ENCODE measurements around the gene PIP5K1B. TPM values are rescaled to one million over a fixed set of nuclear protein-coding genes. Genes with fewer than 3 reads are reported as not detected.

Gene PIP5K1B
- total and polyA plus RNA-seq, 2 experiments from 2014 or later = 3.7 to 10.2 TPM

- peaks cover 10% of the 10 kb centered on the region for H3K4me1 ChIP-seq (ENCODE audit: insufficient read depth)
- no peak overlapping the region for H3K4me3 ChIP-seq
- DNase-seq (ENCODE audit: low spot score) = no peak
- H3K9me2 ChIP-seq (replicated peaks; ENCODE audit: insufficient read depth) = no peaks in the 10 kb centered on the region
- no peaks in the 10 kb centered on the region for H3K36me3 ChIP-seq (replicated peaks; ENCODE audit: insufficient read depth, low read depth)
- peaks cover 48% of the 10 kb centered on the region for H3K79me2 ChIP-seq
- WGBS (ENCODE audit: low lambda C conversion rate, missing lambda C conversion rate) = 98% methylated on average over 4 of the region's 4 CpGs
- no peaks in the 10 kb centered on the region for H3K9me3 ChIP-seq (ENCODE audit: low read depth)
- H3K27me3 ChIP-seq = no peaks in the 10 kb centered on the region
- H2AFZ ChIP-seq = no peak overlapping the region
- TF ChIP-seq EZH2phosphoT487 (IDR thresholded peaks at IDR 0.05; ENCODE audit: low read depth, severe bottlenecking, unreplicated experiment) = no peak
- no peak for TF ChIP-seq CTCF (IDR thresholded peaks at IDR 0.05; ENCODE audit: poor library complexity)
- TF ChIP-seq EZH2 (IDR thresholded peaks at IDR 0.05; ENCODE audit: borderline replicate concordance) = no peak
- H3K27ac ChIP-seq = peak overlapping the region; percentile 34
- no peaks in the 10 kb centered on the region for H4K20me1 ChIP-seq (ENCODE audit: insufficient read depth, poor library complexity, severe bottlenecking)
- H3K4me2 ChIP-seq = no peak overlapping the region
Measured at GRCh38 chr9:68714416-68715180, 9.6 kb downstream of the PIP5K1B start.

- Histone ChIP-seq H3K27me3 (no peaks in the 10 kb centered on the region), H3K4me2 (no peak overlapping the region), H3K4me3 (no peak overlapping the region), H3K27ac (no peak overlapping the region), H3K9me3 (ENCODE audit: low read depth) (no peaks in the 10 kb centered on the region), H2AFZ (no peak overlapping the region), H3K79me2 (peaks cover 45% of the 10 kb centered on the region), H4K20me1 (ENCODE audit: insufficient read depth, poor library complexity, severe bottlenecking) (no peaks in the 10 kb centered on the region), H3K36me3 (replicated peaks; ENCODE audit: insufficient read depth, low read depth) (no peaks in the 10 kb centered on the region), H3K4me1 (ENCODE audit: insufficient read depth) (peaks cover 15% of the 10 kb centered on the region), H3K9me2 (replicated peaks; ENCODE audit: insufficient read depth) (no peaks in the 10 kb centered on the region)
- TF ChIP-seq EZH2 (IDR thresholded peaks at IDR 0.05; ENCODE audit: borderline replicate concordance) (no peak), CTCF (IDR thresholded peaks at IDR 0.05; ENCODE audit: poor library complexity) (no peak), EZH2phosphoT487 (IDR thresholded peaks at IDR 0.05; ENCODE audit: low read depth, severe bottlenecking, unreplicated experiment) (no peak)
- no peak for DNase-seq (ENCODE audit: low spot score)
- 89% methylated on average over 2 of the region's 2 CpGs for WGBS (ENCODE audit: low lambda C conversion rate, missing lambda C conversion rate)
Measured at GRCh38 chr9:68715181-68715456, 10.1 kb downstream of the PIP5K1B start.

- peaks cover 23% of the 10 kb centered on the region for H3K79me2 ChIP-seq
- H3K9me2 ChIP-seq (replicated peaks; ENCODE audit: insufficient read depth) = no peaks in the 10 kb centered on the region
- H3K4me3 ChIP-seq = no peak overlapping the region
- TF ChIP-seq CTCF (IDR thresholded peaks at IDR 0.05; ENCODE audit: poor library complexity) (no peak), EZH2 (IDR thresholded peaks at IDR 0.05; ENCODE audit: borderline replicate concordance) (no peak), EZH2phosphoT487 (IDR thresholded peaks at IDR 0.05; ENCODE audit: low read depth, severe bottlenecking, unreplicated experiment) (no peak)
- no peak overlapping the region for H2AFZ ChIP-seq
- H4K20me1 ChIP-seq (ENCODE audit: insufficient read depth, poor library complexity, severe bottlenecking) = no peaks in the 10 kb centered on the region
- peak overlapping the region; percentile 26 for H3K27ac ChIP-seq
- no peak for DNase-seq (ENCODE audit: low spot score)
- H3K36me3 ChIP-seq (replicated peaks; ENCODE audit: insufficient read depth, low read depth) = no peaks in the 10 kb centered on the region
- H3K4me1 ChIP-seq (ENCODE audit: insufficient read depth) = peaks cover 20% of the 10 kb centered on the region
- H3K9me3 ChIP-seq (ENCODE audit: low read depth) = no peaks in the 10 kb centered on the region
- H3K27me3 ChIP-seq = no peaks in the 10 kb centered on the region
- 94% methylated on average over 2 of the region's 2 CpGs for WGBS (ENCODE audit: low lambda C conversion rate, missing lambda C conversion rate)
- no peak overlapping the region for H3K4me2 ChIP-seq
Measured at GRCh38 chr9:68717552-68718443, 12.8 kb downstream of the PIP5K1B start.

All from hepatocyte (in vitro differentiated cells).